Measurements from ENCODE around the gene C11orf21.

GRCh38 chr11:2328021-2328420 is 26.3 kb upstream of the C11orf21 start:
- TF ChIP-seq CTCF (IDR thresholded peaks at IDR 0.05) (no peak), POLR2AphosphoS5 (IDR thresholded peaks at IDR 0.05; ENCODE audit: insufficient read depth in 1 of 2, low read depth in 1 of 2) (no peak), POLR2A (IDR thresholded peaks at IDR 0.05) (no peak)

All from vagina (tissue), 2 donors.